Measurements from ENCODE around the gene GRIK4. TPM values are rescaled to one million over a fixed set of nuclear protein-coding genes. Genes with fewer than 3 reads are reported as not detected.

Gene GRIK4
- total RNA-seq, 1 donor from 2014 or later = 2.2 TPM

DNA sequence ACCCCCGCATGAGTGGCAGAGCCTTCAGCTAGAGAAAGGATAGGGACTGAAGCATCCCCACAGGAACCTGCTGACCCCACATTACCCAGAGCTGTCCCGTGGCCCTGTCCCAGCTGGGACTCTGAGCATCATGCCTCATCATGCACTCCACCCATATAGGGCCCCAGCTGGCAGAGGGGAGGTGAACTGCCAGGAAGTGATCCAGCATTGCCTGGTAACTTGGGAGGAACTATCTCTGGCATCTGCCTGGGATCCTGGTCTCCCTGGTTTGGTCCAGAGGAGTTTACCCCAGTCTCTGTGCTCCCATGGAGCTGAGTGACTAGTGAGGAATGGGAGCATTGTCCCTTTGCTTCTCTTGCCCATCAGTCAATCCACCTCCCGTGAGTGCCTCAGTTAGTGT is 228.8 kb downstream of the GRIK4 start:
- TF ChIP-seq, protein P1, sequence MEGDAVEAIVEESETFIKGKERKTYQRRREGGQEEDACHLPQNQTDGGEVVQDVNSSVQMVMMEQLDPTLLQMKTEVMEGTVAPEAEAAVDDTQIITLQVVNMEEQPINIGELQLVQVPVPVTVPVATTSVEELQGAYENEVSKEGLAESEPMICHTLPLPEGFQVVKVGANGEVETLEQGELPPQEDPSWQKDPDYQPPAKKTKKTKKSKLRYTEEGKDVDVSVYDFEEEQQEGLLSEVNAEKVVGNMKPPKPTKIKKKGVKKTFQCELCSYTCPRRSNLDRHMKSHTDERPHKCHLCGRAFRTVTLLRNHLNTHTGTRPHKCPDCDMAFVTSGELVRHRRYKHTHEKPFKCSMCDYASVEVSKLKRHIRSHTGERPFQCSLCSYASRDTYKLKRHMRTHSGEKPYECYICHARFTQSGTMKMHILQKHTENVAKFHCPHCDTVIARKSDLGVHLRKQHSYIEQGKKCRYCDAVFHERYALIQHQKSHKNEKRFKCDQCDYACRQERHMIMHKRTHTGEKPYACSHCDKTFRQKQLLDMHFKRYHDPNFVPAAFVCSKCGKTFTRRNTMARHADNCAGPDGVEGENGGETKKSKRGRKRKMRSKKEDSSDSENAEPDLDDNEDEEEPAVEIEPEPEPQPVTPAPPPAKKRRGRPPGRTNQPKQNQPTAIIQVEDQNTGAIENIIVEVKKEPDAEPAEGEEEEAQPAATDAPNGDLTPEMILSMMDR (IDR thresholded peaks at IDR 0.05; ENCODE audit: unreplicated experiment) = no peak
- H3K27ac Mint-ChIP-seq = no peak overlapping the region

DNA sequence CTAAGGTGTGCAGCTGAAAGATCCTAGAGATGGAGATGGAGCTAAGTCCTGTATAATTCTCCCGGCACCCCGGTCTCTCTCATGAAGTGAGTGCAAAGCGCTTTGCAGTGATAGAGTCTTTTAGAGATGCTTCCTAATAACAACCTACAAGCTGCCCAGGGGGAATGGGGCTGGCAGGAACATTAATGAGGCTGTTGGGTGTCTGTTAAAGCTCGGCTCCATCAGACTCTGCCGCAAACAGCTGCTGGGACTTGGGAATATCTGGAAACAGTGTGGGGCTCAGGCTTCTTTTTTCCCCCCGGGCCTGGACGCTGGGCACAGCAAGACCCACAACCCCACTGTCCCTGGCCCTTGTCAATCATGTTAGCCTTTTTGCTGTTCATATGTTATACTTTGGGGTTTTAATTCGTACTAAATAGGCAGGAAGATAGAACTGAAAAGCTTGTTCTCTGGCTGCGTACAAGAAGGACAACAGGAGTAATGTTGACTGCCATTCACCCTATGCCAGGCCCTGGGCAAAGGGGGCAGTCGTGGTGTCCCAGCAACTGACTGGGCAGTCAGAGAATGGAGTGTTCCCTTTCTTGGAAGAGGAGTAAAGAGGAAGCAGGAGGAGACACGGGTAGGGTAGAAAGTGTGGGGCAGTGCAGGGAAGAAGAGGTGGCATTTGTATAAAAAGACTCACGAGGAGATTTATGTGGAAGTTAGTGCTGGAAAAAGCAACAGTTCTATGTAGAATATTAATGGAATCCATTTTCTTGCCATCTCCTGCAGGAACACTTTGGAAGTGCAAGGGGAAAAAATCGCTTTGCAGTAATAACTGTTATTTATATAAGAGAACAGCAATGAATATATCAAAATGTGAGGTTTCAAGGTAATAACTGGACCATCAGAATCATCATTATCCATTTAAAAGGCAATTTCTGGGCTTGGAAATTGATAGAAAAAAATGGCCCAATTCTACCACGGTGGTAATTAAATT is 232.8 kb downstream of the GRIK4 start:
- no peaks in the 10 kb centered on the region for H3K9me3 Mint-ChIP-seq
- no peak overlapping the region for H3K4me3 Mint-ChIP-seq
- TF ChIP-seq, protein P1 (IDR thresholded peaks at IDR 0.05; ENCODE audit: unreplicated experiment) = peak; percentile 42
- H3K27ac Mint-ChIP-seq = no peak overlapping the region
- H3K27me3 Mint-ChIP-seq (ENCODE audit: low read depth) = peaks cover 45% of the 10 kb centered on the region
- H3K4me1 Mint-ChIP-seq = peaks cover 11% of the 10 kb centered on the region
- DNase-seq (ENCODE audit: low spot score in 2 of 2, unreplicated experiment in 2 of 2) = no peak
- no peaks in the 10 kb centered on the region for H3K36me3 Mint-ChIP-seq

More for the DNA sequence above, 228.8 kb downstream of the GRIK4 start:
- no peak overlapping the region for H3K4me3 Mint-ChIP-seq
- H3K4me1 Mint-ChIP-seq = peaks cover 4% of the 10 kb centered on the region
- no peaks in the 10 kb centered on the region for H3K9me3 Mint-ChIP-seq
- no peak for DNase-seq (ENCODE audit: low spot score in 2 of 2, unreplicated experiment in 2 of 2)
- no peaks in the 10 kb centered on the region for H3K36me3 Mint-ChIP-seq
- H3K27me3 Mint-ChIP-seq (ENCODE audit: low read depth) = peaks cover 16% of the 10 kb centered on the region

DNA sequence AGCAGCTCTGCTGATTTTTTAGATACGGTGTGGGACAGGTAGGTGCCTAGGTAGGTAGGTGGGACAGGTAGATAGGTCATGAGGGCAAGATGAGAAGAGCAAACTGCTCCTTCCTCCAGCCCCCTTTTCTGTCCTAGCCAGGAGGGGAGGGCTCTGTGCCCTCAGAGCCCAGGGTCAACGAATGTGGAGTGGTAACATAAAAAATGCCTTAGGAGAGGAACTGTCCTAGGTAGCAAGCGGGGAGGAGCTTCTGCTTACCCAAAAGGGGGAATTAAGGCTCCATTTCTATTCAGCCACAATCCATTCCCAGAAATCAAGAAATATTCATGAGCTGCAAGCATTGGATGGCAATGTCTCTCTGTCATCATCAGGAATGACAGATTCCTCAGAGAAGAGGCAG is 234.8 kb downstream of the GRIK4 start:
- no peak overlapping the region for H3K27ac Mint-ChIP-seq
- H3K4me1 Mint-ChIP-seq = peaks cover 11% of the 10 kb centered on the region

DNA sequence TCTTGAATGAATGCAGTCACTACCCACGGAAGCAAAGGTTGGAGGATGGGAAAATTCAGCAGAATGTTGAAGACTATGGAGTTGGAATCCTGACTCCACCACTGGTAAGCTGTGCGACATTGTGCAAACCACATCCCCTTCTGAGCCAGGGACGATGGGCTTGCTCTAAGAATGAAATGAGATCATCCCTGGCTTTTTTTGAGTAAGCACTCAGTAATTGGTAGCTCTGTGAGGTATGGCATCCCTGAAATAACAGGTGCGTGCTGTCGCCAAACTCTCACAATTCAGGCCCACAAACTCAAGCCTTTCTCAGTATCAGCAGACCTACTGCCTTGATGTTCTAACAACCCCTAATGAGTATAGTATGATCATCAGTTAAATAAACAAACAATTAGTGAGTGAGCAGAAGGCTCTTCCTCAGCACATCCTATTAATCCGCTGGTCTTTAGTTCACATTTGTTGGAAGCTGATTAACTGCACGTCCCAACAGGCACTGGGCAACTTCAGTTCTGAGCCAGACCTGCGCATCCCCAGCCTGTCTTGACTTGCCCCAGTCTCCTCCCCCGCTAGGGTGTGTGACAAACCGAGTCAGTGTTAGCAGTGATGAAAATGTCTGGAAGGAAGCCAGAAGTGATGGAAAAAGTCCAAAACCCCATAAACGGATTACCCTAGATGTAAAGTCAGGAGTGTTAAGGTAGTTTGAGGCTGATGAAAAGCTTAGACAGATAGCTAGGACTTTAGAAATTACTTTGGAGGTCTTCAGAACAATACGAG is 235.5 kb downstream of the GRIK4 start:
- Mint-ChIP-seq H3K27ac (no peak overlapping the region), H3K27me3 (ENCODE audit: low read depth) (peaks cover 51% of the 10 kb centered on the region), H3K9me3 (no peaks in the 10 kb centered on the region), H3K4me1 (peaks cover 11% of the 10 kb centered on the region), H3K4me3 (no peak overlapping the region), H3K36me3 (no peaks in the 10 kb centered on the region)
- TF ChIP-seq, protein P1 (IDR thresholded peaks at IDR 0.05; ENCODE audit: unreplicated experiment) = no peak
- no peak for DNase-seq (ENCODE audit: low spot score in 2 of 2, unreplicated experiment in 2 of 2)

More for the DNA sequence above, 234.8 kb downstream of the GRIK4 start:
- H3K36me3 Mint-ChIP-seq = no peaks in the 10 kb centered on the region
- TF ChIP-seq, protein P1 (IDR thresholded peaks at IDR 0.05; ENCODE audit: unreplicated experiment) = no peak
- no peak overlapping the region for H3K4me3 Mint-ChIP-seq
- H3K9me3 Mint-ChIP-seq = no peaks in the 10 kb centered on the region
- peaks cover 51% of the 10 kb centered on the region for H3K27me3 Mint-ChIP-seq (ENCODE audit: low read depth)
- no peak for DNase-seq (ENCODE audit: low spot score in 2 of 2, unreplicated experiment in 2 of 2)

DNA sequence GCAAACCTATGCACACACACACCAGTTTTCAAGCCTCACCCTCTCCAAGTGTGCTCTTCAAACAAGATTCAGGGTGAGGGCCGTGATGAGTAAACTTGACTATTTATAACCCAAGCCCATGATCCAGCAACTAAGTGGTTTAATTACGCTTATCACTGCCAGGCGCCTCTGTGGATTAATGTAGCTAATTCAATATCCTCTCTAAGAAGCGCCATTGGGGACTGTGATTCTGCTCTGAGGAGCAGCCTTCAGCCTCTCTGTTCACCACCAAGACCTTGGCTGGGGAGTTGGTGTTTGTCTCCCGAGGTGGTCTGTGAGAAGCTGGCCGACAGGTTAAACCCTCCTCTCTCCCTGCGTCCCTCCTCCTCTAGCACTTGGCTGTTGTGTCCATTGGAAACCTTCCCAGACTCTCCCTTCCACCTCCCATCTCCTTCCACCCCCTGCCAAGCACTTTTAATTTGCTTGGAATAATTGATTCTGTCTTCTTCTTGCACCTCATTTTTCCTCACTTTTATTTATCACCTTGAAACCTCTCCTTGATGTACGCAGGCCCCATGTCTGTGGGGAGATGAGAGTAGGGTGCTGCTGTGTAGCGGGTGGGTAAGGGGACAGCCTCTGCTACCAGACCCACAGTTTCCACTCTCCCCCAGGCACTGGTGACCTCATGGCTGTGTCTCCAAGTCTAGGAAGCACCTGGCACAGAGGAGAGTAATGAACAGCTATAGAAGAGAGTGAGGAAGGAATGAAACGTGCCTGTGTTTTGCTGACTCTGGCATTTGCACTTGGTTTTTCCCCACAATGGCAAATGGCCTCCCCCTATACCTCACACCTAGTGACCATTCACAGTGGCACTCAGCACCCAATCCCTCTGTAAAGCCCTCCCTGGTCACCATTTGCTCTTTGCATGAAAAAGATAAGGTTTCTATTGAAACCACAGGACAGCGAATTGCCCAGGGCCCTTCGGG is 236.6 kb downstream of the GRIK4 start:
- Mint-ChIP-seq H3K36me3 (no peaks in the 10 kb centered on the region), H3K9me3 (no peaks in the 10 kb centered on the region), H3K4me1 (peaks cover 11% of the 10 kb centered on the region), H3K4me3 (no peak overlapping the region), H3K27ac (no peak overlapping the region), H3K27me3 (ENCODE audit: low read depth) (peaks cover 51% of the 10 kb centered on the region)
- TF ChIP-seq, protein P1 (IDR thresholded peaks at IDR 0.05; ENCODE audit: unreplicated experiment) = no peak
- no peak for DNase-seq (ENCODE audit: low spot score in 2 of 2, unreplicated experiment in 2 of 2)

All from mesothelial cell of epicardium (in vitro differentiated cells).